KMS-11 (cell line): Measurements from ENCODE around the gene SMARCD2.

Experiments
- H2AFZ ChIP-seq: fragments of 200-600 bp; sonication (generic); 2 replicates; pipeline ENCODE4 v1.6.1; 2016; ENCODE audit warnings: antibody characterized with exemption, mixed run types, low read depth
- H3K27ac ChIP-seq: fragments of 200-600 bp; sonication (generic); 2 replicates; pipeline ENCODE4 v1.6.1; 2016; ENCODE audit warnings: mild to moderate bottlenecking, mixed run types
- H3K27me3 ChIP-seq: fragments of 200-600 bp; sonication (generic); 2 replicates; pipeline ENCODE4 v1.6.1; 2017; ENCODE audit warnings: mild to moderate bottlenecking, low read depth, mixed run types, moderate library complexity; ENCODE audit not compliant: insufficient read depth
- H3K36me3 ChIP-seq: fragments of 200-600 bp; sonication (generic); 2 replicates; pipeline ENCODE4 v1.6.1; 2017; ENCODE audit warnings: mild to moderate bottlenecking, mixed run types; ENCODE audit not compliant: insufficient read depth
- H3K4me1 ChIP-seq: fragments of 200-600 bp; sonication (generic); 2 replicates; pipeline ENCODE4 v1.6.1; 2016; ENCODE audit warnings: mild to moderate bottlenecking, low read depth, mixed run types; ENCODE audit not compliant: poor library complexity, severe bottlenecking
- H3K4me2 ChIP-seq: fragments of 200-600 bp; sonication (generic); 2 replicates; pipeline ENCODE4 v1.7.0; 2016; ENCODE audit warnings: mild to moderate bottlenecking, mixed run types
- H3K4me3 ChIP-seq: fragments of 200-600 bp; sonication (generic); IDR thresholded peaks from 2 replicates; pipeline ENCODE4 v1.6.1; 2017; ENCODE audit warnings: low read depth, low read length, mixed read lengths; ENCODE audit not compliant: insufficient read depth
- H3K79me2 ChIP-seq: fragments of 200-600 bp; sonication (generic); 2 replicates; pipeline ENCODE4 v1.6.1; 2016; ENCODE audit warnings: low read depth, mixed run types; ENCODE audit not compliant: insufficient read depth
- H3K9ac ChIP-seq: fragments of 200-600 bp; sonication (generic); 2 replicates; pipeline ENCODE4 v1.6.1; 2016; ENCODE audit warnings: mild to moderate bottlenecking, mixed run types
- H4K20me1 ChIP-seq: fragments of 200-600 bp; sonication (generic); 2 replicates; pipeline ENCODE4 v1.6.1; 2016; ENCODE audit warnings: mild to moderate bottlenecking, mixed run types; ENCODE audit not compliant: insufficient read depth
- TF ChIP-seq, protein P1 (sequence below): fragments of 200-600 bp; sonication (generic); conservative IDR thresholded peaks from 2 replicates; pipeline ENCODE4 v1.6.1; 2017; ENCODE audit warnings: low read depth, mild to moderate bottlenecking, antibody characterized with exemption, low read length, moderate library complexity, mixed read lengths

The SMARCD2 gene

DNA sequence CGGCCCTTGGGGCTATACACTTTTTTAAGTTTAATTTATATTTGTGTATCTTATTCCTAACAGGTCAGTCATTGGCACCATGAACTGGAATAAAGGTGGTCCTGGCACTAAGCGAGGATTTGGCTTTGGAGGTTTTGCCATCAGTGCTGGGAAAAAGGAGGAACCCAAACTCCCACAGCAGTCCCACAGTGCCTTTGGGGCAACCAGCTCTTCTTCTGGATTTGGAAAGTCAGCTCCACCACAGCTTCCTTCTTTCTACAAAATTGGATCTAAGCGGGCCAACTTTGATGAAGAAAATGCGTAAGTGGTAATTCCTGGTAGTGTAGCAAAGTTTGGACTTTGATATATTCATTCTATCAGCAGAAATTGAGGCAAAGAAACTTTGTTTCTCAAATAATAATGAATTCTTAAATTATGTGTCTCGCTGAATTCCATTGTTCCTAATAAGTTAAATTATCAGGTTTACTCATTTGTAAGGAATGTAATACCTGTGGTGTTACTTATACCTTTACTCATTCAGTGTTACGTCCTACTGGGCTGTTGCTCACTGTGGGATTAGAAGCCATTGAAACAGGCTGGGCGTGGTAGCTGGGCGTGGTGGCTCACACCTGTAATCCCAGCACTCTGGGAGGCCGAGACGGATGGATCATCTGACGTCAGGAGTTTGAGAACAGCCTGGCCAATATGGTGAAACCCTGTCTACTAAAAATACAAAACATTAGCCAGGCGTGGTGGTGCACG, 55.3 kb downstream of the SMARCD2 start:
- Histone ChIP-seq H3K9ac (no peak overlapping the region), H4K20me1 (peaks cover 4% of the 10 kb centered on the region), H3K4me1 (peaks cover 9% of the 10 kb centered on the region), H3K36me3 (peaks cover 20% of the 10 kb centered on the region; the same call in 1 of the 2 replicates), H2AFZ (no peak overlapping the region), H3K27me3 (no peaks in the 10 kb centered on the region), H3K4me2 (no peak overlapping the region), H3K79me2 (peaks cover 96% of the 10 kb centered on the region), H3K27ac (no peak overlapping the region), H3K4me3 (no peak overlapping the region)
- TF ChIP-seq, protein P1, sequence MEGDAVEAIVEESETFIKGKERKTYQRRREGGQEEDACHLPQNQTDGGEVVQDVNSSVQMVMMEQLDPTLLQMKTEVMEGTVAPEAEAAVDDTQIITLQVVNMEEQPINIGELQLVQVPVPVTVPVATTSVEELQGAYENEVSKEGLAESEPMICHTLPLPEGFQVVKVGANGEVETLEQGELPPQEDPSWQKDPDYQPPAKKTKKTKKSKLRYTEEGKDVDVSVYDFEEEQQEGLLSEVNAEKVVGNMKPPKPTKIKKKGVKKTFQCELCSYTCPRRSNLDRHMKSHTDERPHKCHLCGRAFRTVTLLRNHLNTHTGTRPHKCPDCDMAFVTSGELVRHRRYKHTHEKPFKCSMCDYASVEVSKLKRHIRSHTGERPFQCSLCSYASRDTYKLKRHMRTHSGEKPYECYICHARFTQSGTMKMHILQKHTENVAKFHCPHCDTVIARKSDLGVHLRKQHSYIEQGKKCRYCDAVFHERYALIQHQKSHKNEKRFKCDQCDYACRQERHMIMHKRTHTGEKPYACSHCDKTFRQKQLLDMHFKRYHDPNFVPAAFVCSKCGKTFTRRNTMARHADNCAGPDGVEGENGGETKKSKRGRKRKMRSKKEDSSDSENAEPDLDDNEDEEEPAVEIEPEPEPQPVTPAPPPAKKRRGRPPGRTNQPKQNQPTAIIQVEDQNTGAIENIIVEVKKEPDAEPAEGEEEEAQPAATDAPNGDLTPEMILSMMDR, result no peak

DNA sequence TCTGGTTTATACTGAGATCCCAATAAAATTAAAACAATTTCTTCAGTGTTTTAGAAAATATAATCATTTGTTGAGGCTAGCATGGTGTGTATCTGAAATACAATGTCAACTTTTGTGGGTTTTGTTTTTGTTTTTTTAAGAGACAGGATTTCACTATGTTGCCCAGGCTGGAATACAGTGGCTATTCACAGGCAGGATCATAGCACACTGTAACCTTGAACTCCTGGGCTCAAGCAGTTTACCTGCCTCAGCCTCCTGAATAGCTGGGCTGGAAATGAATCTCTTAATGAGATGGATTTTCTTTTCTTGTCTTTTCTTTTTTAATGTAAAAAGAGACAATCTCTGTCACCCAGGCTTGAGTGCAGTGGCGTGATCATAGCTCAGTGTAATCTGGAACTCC, 56.4 kb downstream of the SMARCD2 start:
- H3K4me3 ChIP-seq, result no peak overlapping the region
- no peak overlapping the region for H3K27ac ChIP-seq
- no peak overlapping the region for H3K9ac ChIP-seq
- peaks cover 17% of the 10 kb centered on the region; the same call in 1 of the 2 replicates for H3K36me3 ChIP-seq
- H3K79me2 ChIP-seq, result peaks cover 95% of the 10 kb centered on the region
- H3K27me3 ChIP-seq, result no peaks in the 10 kb centered on the region
- no peak overlapping the region for H2AFZ ChIP-seq
- peaks cover 4% of the 10 kb centered on the region for H4K20me1 ChIP-seq
- H3K4me2 ChIP-seq, result no peak overlapping the region
- H3K4me1 ChIP-seq, result peaks cover 9% of the 10 kb centered on the region
- TF ChIP-seq, protein P1, result no peak

DNA sequence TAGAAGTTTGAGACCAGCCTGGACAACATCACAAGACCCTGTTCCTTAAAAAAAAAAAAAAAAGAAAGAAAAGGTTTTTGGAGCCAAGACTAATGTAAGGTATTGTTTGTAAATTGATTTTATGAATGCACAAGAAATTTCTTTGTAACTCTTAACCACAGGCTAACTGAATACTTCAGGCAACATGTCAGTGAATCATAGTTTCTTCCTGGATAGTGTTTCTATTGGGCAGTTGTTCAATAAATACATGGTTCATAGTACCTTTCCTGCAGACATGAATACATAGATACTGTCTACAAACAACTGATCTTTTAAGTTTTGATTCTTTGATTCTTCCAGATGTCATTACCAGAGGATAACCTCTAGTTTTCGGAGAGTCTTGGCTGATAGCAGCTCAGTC, 56.9 kb downstream of the SMARCD2 start:
- no peak overlapping the region for H3K4me3 ChIP-seq
- no peak overlapping the region for H3K9ac ChIP-seq
- no peak overlapping the region for H3K4me2 ChIP-seq
- peaks cover 95% of the 10 kb centered on the region for H3K79me2 ChIP-seq
- peaks cover 9% of the 10 kb centered on the region for H3K4me1 ChIP-seq
- H3K27me3 ChIP-seq, result no peaks in the 10 kb centered on the region
- H4K20me1 ChIP-seq, result peaks cover 4% of the 10 kb centered on the region
- no peak overlapping the region for H2AFZ ChIP-seq
- no peak overlapping the region for H3K27ac ChIP-seq
- peaks cover 17% of the 10 kb centered on the region; the same call in 1 of the 2 replicates for H3K36me3 ChIP-seq
- TF ChIP-seq, protein P1, result no peak

DNA sequence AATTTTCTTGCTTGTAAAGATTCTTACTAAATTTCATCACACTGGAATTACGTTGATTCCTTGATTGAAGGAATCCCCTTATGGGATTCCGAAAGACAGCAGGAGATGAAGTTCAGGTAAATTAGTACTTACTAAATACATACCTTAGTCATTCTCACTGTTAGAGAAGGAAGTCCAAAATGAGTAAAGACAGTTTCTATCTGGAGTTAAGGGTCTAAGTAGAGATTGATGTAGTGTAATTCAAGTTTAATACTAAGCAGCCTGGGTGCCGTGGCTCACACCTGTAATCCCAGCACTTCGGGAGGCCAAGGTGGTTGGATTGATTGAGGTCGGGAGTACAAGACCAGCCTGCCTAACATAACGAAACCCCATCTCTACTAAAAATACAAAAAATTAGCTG, 59.0 kb downstream of the SMARCD2 start:
- Histone ChIP-seq H3K79me2 (peaks cover 95% of the 10 kb centered on the region), H3K27ac (no peak overlapping the region), H3K4me3 (no peak overlapping the region), H3K27me3 (no peaks in the 10 kb centered on the region), H3K36me3 (peaks cover 11% of the 10 kb centered on the region; the same call in 1 of the 2 replicates), H2AFZ (no peak overlapping the region), H3K9ac (no peak overlapping the region), H3K4me2 (no peak overlapping the region), H3K4me1 (peaks cover 17% of the 10 kb centered on the region), H4K20me1 (peaks cover 7% of the 10 kb centered on the region; the same call in 1 of the 2 replicates)
- TF ChIP-seq, protein P1, result no peak
